Non-pigmented ciliary epithelial cell (primary cell): Measurements from ENCODE around the gene ZBTB24.

Source experiments
- DNase-seq: peaks from one replicate; pipeline ENCODE4 v3.0.0-alpha.2; 2010; ENCODE audit warnings: low read depth

The ZBTB24 gene

GRCh38 chr6:109451376-109451775 is 31.6 kb downstream of the ZBTB24 start:
- DNase-seq, result no peak

GRCh38 chr6:109450801-109451200 is 32.2 kb downstream of the ZBTB24 start:
- no peak for DNase-seq

DNA sequence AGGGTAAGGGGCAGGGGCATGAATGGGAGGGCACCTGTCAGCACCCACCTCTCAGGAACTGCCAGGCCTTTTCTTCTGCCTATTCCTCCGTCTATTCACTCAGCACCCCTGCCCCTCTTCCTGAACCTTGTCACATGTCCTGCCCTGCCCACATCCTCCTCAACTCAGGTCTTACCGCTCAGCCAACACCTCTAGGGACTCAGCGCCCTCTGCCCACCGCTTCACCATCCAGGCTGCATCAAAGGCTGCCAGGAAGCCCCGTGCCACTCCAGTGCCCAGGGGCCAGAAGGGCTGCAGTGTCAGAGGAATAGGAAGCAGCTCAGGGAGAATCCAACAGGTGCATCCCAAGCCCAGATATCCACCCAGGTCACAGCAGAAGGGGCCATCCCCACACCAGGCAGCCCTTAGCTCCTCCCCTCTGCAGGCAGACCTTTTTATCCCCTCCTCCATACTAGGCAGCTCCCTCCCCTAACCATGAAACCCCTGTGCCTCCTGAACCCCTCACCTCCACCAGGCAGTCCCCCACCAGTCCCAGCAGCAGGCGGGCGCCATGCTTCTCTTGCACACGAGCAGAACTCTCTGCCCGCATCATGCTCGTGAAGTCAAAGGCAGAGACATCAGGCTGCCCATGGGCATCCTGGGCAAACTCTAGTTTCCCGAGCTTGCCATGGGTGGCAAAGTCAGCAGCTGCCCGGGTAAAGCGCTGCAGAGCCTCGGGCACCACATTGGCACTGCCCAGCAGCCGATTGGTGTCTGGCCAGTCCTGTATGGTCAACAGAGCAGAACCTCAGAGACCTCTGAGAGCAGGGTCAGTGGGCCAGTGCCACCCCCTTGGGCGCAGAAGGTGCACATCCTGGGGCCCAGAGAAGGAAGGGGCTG is 33.0 kb downstream of the ZBTB24 start:
- no peak for DNase-seq

DNA sequence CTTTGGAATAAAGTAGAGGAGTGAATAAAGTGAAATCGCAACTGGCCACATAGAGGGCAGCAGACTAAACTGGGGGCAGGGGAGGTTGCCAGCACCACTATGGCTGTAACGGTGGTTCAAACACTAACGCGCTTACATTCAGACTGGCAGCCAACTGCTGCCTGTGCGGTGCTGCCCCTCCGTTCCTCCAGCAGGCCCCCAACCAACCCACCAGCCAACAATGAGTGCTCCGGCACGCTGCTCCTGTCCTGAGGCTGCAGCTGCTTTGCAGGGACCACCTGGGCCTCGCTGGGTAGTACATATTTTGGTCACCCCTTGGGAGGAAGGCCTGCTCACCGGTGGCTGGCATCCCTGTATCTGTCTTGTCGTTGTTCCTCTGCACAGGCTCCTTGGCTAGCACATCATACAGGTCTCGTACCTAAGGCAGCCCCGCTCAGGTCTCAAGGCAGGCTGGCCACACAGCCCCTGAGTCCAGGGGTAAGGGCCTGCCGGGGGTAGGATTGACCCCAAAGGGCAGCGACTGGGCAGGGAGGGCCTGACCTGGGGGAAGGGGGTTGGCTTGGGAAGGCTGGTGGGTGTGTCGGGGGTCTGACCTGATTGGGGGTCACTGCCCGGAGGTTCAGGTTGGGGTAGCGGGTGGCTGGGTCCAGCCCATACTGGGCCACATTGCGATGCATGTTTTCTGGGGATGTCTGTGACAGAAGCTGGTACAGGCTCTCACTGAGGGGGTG is 33.8 kb downstream of the ZBTB24 start:
- DNase-seq, result no peak

- DNase-seq, result no peak
These were observed 34.4 kb downstream of the ZBTB24 start for GRCh38 chr6:109448615-109449014.

- no peak for DNase-seq
These were observed 35.0 kb downstream of the ZBTB24 start for GRCh38 chr6:109447878-109448555.

DNA sequence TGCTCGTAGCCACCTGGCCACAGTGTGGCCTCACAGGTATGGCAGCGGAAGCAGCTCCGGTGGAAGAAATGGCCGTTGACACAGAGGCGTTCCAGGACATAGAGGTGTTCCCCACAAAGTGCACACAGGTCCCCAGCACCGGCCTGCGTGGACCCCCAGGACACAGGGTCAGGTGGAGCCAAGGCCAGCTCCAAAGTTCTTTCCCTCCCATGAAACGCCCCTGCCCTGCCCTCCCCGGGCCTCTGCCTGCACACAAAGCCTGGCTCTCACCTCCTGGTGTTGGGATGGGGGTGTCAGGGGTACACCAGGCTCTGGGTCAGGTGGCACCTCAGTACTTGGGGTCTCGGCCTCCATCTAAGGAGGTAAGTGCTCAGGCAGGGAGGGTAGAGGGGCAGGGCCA is 35.9 kb downstream of the ZBTB24 start:
- no peak for DNase-seq

DNA sequence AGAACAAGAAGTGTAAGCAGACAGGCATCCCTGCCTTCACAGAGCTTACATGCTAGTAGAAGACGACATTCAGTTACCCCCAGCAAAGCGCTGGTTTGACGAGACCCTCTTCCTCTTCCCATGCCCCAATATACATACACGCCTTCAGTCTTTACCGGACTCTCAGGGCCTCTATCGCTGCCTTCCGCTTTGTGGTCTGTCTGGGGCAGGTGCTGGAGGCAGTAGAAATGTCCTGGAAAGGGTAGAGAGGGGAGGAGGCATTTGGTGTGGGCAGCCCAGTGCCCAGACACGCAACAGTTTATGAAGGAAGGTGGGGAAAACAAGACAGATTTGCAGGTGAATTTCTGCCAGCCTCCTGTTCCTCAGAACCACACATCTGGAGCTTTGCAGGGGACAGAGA is 36.5 kb downstream of the ZBTB24 start:
- no peak for DNase-seq

GRCh38 chr6:109446072-109446471 is 36.9 kb downstream of the ZBTB24 start:
- no peak for DNase-seq

GRCh38 chr6:109445382-109445781 is 37.6 kb downstream of the ZBTB24 start:
- no peak for DNase-seq

DNA sequence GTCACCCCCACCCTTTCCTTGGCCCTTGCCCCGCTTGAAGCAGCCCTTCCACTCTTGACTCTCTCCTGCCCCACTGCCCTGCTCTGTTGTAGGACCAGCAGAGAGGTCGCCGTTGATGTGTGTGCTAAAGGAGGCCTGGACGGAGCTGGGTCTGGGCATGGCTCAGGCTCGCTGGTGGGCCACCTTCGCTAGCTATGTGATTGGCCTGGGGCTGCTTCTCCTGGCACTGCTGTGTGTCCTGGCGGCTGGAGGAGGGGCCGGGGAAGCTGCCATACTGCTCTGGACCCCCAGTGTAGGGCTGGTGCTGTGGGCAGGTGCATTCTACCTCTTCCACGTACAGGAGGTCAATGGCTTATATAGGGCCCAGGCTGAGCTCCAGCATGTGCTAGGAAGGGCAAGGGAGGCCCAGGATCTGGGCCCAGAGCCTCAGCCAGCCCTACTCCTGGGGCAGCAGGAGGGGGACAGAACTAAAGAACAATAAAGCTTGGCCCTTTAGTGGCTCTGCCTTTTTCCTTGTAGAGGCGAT is 39.5 kb downstream of the ZBTB24 start:
- DNase-seq, result no peak

GRCh38 chr6:109442393-109442924 is 40.6 kb downstream of the ZBTB24 start:
- DNase-seq, result no peak

- DNase-seq, result no peak
These were observed 41.8 kb downstream of the ZBTB24 start for GRCh38 chr6:109441069-109441816.

GRCh38 chr6:109440331-109441068 is 42.5 kb downstream of the ZBTB24 start, which contains the start of the genes PPIL6 and SMPD2:
TSS of gene PPIL6 (minus strand) at chr6:109440628. CDS start at chr6:109440590, 38 bp downstream.
TSS of gene SMPD2 (plus strand) at chr6:109440724. CDS start at chr6:109441122, 398 bp downstream.
- no peak for DNase-seq

GRCh38 chr6:109436041-109436440 is 47.0 kb downstream of the ZBTB24 start:
- no peak for DNase-seq

DNA sequence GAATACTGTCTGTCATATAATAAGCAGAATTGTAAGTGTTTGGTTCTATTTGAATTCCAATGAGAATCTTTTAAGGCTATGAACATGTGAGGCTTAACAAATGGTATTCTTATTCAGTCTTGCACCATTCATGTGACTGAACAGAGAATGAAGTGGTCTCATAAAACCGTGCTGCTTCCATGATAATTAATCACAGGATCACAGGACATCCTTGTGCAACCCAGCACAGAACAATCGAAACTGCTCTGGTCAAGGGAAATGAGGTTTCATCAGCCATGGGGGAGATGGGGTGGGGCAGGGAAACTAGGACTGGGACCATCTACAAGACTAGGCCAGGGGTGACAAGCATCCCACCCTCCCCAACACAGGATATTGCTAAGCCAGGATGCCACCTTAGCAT is 48.6 kb downstream of the ZBTB24 start:
- DNase-seq, result no peak

DNA sequence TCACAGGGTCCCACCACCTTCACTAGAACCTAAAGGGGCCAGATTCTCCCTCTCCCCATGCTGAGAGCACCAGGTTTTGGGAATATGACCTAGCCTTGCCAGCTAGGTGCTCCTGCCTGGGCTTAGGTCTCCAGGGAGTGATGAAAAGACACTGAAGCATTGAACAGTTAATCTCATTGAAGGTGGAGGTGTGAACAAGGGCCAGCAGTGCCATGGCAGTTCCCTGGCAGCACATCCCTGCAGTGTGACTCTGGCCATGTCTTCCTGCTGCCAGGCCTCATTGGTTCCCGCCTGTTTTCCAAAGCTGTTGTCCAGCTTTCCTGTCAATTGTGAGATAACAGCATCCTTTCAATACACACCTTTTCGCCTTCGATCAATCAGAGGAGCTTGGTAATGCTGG is 53.5 kb downstream of the ZBTB24 start:
- DNase-seq, result no peak

- no peak for DNase-seq
These were observed 54.0 kb downstream of the ZBTB24 start for GRCh38 chr6:109428889-109429477.

DNA sequence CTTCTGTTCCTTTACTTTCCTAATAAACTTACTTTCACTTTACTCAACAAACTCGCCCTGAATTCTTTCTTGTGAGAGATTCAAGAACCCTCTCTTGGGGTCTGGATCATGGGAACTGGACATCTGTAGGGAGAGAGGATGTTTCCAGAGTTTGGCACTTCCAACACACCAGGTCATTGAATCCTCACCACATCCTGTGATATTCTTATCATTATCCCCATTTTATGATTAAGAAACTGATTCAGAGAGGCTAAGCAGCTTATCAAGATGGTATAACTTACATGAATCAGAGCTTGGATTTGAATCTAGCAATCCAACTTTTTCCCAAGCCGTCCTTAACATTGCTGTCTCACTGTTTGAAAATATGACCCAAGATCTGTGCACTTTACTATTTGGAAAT is 58.1 kb downstream of the ZBTB24 start:
- DNase-seq, result no peak

- no peak for DNase-seq
These were observed 61.8 kb downstream of the ZBTB24 start for GRCh38 chr6:109421184-109421583.
